ENCODE data around the gene ME1.

GRCh38 chr6:83192871-83193746 lies 237.7 kb downstream of the ME1 start, which contains the start of the genes PGM3 and RWDD2A:
- no peak for TF ChIP-seq CTCF (IDR thresholded peaks at IDR 0.05)
- no peak for TF ChIP-seq ZFX (IDR thresholded peaks at IDR 0.05; ENCODE audit: borderline replicate concordance)
